Measurements from ENCODE around the gene SH3BP2.

- TF ChIP-seq CTCF (IDR thresholded peaks at IDR 0.05; ENCODE audit: low read depth, low read length, poor library complexity, severe bottlenecking) (no peak), EZH2phosphoT487 (IDR thresholded peaks at IDR 0.05; ENCODE audit: borderline replicate concordance, low read length) (no peak)
Measured at GRCh38 chr4:2858451-2859217, 65.7 kb downstream of the SH3BP2 start.

Measured in DOHH2 (cell line).